CD4-positive, alpha-beta memory T cell (primary cell): ENCODE measurements around the gene HSD17B12. TPM values are rescaled to one million over a fixed set of nuclear protein-coding genes. Genes with fewer than 3 reads are reported as not detected.
"Not testable (repeated sequence)": the region's sequence is repeated elsewhere in the genome, so short reads cannot be mapped to it uniquely, and the experiment has no call there.

Source experiments
- CTCF ChIA-PET: fragments of 350-600 bp; sonication (Branson Sonifier 250); formaldehyde crosslinking; loops from one replicate; lab custom pipeline; 2021; ENCODE audit warnings: inconsistent platforms; ENCODE audit not compliant: partially characterized antibody; lab: Charles Lee
- POLR2A ChIA-PET: fragments of 350-600 bp; sonication (Branson Sonifier 250); formaldehyde crosslinking; loops from one replicate; lab custom pipeline; 2021; ENCODE audit not compliant: partially characterized antibody; lab: Charles Lee
- DNase-seq, 5 donors: peaks; one replicate each; pipeline versions ENCODE4 v3.0.0 to v3.0.0-alpha.2; 2020 to 2022; ENCODE audit warnings: mixed read lengths in 1 of 5
- H3K27ac ChIP-seq: one replicate; pipeline ENCODE4 v1.7.0; 2013; ENCODE audit warnings: low read depth, low read length
- H3K27me3 ChIP-seq: 2 replicates; pipeline ENCODE4 v1.7.0; 2013; ENCODE audit warnings: mild to moderate bottlenecking, low read length, moderate library complexity; ENCODE audit not compliant: insufficient read depth
- H3K36me3 ChIP-seq: 2 replicates; pipeline ENCODE4 v1.7.0; 2013; ENCODE audit warnings: mild to moderate bottlenecking, low read length, moderate library complexity; ENCODE audit not compliant: insufficient read depth
- H3K4me1 ChIP-seq: 2 replicates; pipeline ENCODE4 v1.7.0; 2013; ENCODE audit warnings: mild to moderate bottlenecking, low read length, moderate library complexity; ENCODE audit not compliant: insufficient read depth
- H3K4me3 ChIP-seq, 2 donors: one replicate each; pipeline ENCODE4 v1.7.0; 2013; ENCODE audit warnings: low read length in 2 of 2, mild to moderate bottlenecking in 1 of 2
- H3K9me3 ChIP-seq, 2 donors: one replicate each; pipeline ENCODE4 v1.7.0; 2013; ENCODE audit warnings: low read length in 2 of 2, control low read depth in 1 of 2; ENCODE audit not compliant: control insufficient read depth in 1 of 2
- H3K27ac Mint-ChIP-seq, 7 donors: one replicate each; pipeline ENCODE4 v1.8.0; 2020 to 2021; ENCODE audit warnings: mixed read lengths in 7 of 7, mild to moderate bottlenecking in 6 of 7, inconsistent platforms in 3 of 7, moderate library complexity in 3 of 7
- H3K27me3 Mint-ChIP-seq, 2 donors: one replicate each; pipeline ENCODE4 v1.8.0; 2020 to 2021; ENCODE audit warnings: mixed read lengths in 2 of 2
- H3K36me3 Mint-ChIP-seq, 2 donors: one replicate each; pipeline ENCODE4 v1.8.0; 2020 to 2021; ENCODE audit warnings: mixed read lengths in 2 of 2, inconsistent platforms in 1 of 2, mild to moderate bottlenecking in 1 of 2
- H3K4me1 Mint-ChIP-seq, 4 donors: one replicate each; pipeline ENCODE4 v1.8.0; 2020 to 2021; ENCODE audit warnings: mixed read lengths in 4 of 4, mild to moderate bottlenecking in 1 of 4
- H3K4me3 Mint-ChIP-seq, 8 donors: one replicate each; pipeline ENCODE4 v1.8.0; 2020 to 2021; ENCODE audit warnings: mixed read lengths in 8 of 8, mild to moderate bottlenecking in 7 of 8, moderate library complexity in 6 of 8, inconsistent platforms in 3 of 8
- H3K9me3 Mint-ChIP-seq, 8 donors: one replicate each; pipeline ENCODE4 v1.8.0; 2020 to 2021; ENCODE audit warnings: mixed read lengths in 8 of 8, mild to moderate bottlenecking in 5 of 8, inconsistent platforms in 3 of 8, moderate library complexity in 1 of 8
- intact Hi-C: fragments of 100-400 bp; cut with micrococcal nuclease; formaldehyde crosslinking; loops from one replicate; pipeline ENCODE4 v1.15.1; 2023
- polyA plus RNA-seq, 2 donors: library from polyadenylated mRNA; unstranded; fragments of 300-500 nt; fragmentation: Illumina TruSeq; gene quantifications; one replicate each; pipeline ENCODE4 v1.2.3, GENCODE V29; 2021
- total RNA-seq, 2 experiments: library from RNA; stranded (reverse); gene quantifications; one replicate each; pipeline ENCODE4 v1.2.3, GENCODE V29; 2021

Gene HSD17B12
- total and polyA plus RNA-seq, 4 experiments from 2014 or later = 14.0 to 39.0 (median 18.9) TPM

GRCh38 chr11:43756575-43756974, 76.0 kb downstream of the HSD17B12 start:
- POLR2A ChIA-PET = no interaction called here
- H3K4me1 ChIP-seq = no peaks in the 10 kb centered on the region
- CTCF ChIA-PET = no interaction called here
- H3K27me3 ChIP-seq = no peaks in the 10 kb centered on the region
- intact Hi-C loops = no loop called here
- H3K4me3 ChIP-seq = no peak overlapping the region
- Mint-ChIP-seq H3K4me1 (no peaks in the 10 kb centered on the region), H3K9me3 (peaks cover 0 to 1% (median 0%) of the 10 kb centered on the region in 8 donors), H3K36me3 (peaks cover 44 to 52% of the 10 kb centered on the region in 2 donors), H3K27ac (no peak overlapping the region), H3K4me3 (no peak overlapping the region), H3K27me3 (no peaks in the 10 kb centered on the region)
- no peak overlapping the region for H3K27ac ChIP-seq
- H3K9me3 ChIP-seq = no peaks in the 10 kb centered on the region
- no peak for DNase-seq
- no peaks in the 10 kb centered on the region for H3K36me3 ChIP-seq

- no peak overlapping the region for H3K27ac Mint-ChIP-seq
- intact Hi-C loops = no loop called here
- Histone ChIP-seq H3K4me1 (no peaks in the 10 kb centered on the region), H3K4me3 (no peak overlapping the region), H3K27me3 (no peaks in the 10 kb centered on the region), H3K36me3 (no peaks in the 10 kb centered on the region), H3K9me3 (no peaks in the 10 kb centered on the region), H3K27ac (no peak overlapping the region)
- H3K27me3 Mint-ChIP-seq = no peaks in the 10 kb centered on the region
- H3K9me3 Mint-ChIP-seq = peaks cover 0 to 8% (median 2%) of the 10 kb centered on the region in 8 donors
- H3K4me1 Mint-ChIP-seq = no peaks in the 10 kb centered on the region
- ChIA-PET POLR2A (no interaction called here), CTCF (no interaction called here)
- no peak for DNase-seq
- H3K4me3 Mint-ChIP-seq = no peak overlapping the region
- peaks cover 53 to 62% of the 10 kb centered on the region in 2 donors for H3K36me3 Mint-ChIP-seq
Observed at GRCh38 chr11:43758927-43759326, 78.4 kb downstream of the HSD17B12 start.

- H3K4me1 ChIP-seq = no peaks in the 10 kb centered on the region
- Mint-ChIP-seq H3K27ac (no peak overlapping the region), H3K4me1 (no peaks in the 10 kb centered on the region), H3K27me3 (no peaks in the 10 kb centered on the region), H3K36me3 (peaks cover 42 to 59% of the 10 kb centered on the region in 2 donors), H3K9me3 (peaks cover 2 to 24% (median 16%) of the 10 kb centered on the region in 8 donors), H3K4me3 (no peak overlapping the region)
- no peaks in the 10 kb centered on the region for H3K9me3 ChIP-seq
- CTCF ChIA-PET = no interaction called here
- H3K4me3 ChIP-seq = no peak overlapping the region
- no peaks in the 10 kb centered on the region for H3K27me3 ChIP-seq
- intact Hi-C loops = no loop called here
- DNase-seq = no peak
- no peaks in the 10 kb centered on the region for H3K36me3 ChIP-seq
- POLR2A ChIA-PET = no interaction called here
- H3K27ac ChIP-seq = no peak overlapping the region
Observed at GRCh38 chr11:43760902-43761301, 80.4 kb downstream of the HSD17B12 start.

- no peaks in the 10 kb centered on the region for H3K27me3 Mint-ChIP-seq
- H3K9me3 ChIP-seq = no peaks in the 10 kb centered on the region
- POLR2A ChIA-PET = no interaction called here
- no peaks in the 10 kb centered on the region for H3K4me1 ChIP-seq
- H3K4me1 Mint-ChIP-seq = no peaks in the 10 kb centered on the region
- H3K27me3 ChIP-seq = no peaks in the 10 kb centered on the region
- intact Hi-C loops = no loop called here
- no peak overlapping the region for H3K4me3 ChIP-seq
- H3K36me3 ChIP-seq = no peaks in the 10 kb centered on the region
- no peak overlapping the region for H3K4me3 Mint-ChIP-seq
- no peak overlapping the region for H3K27ac ChIP-seq
- CTCF ChIA-PET = no interaction called here
- no peak for DNase-seq
- peaks cover 4 to 32% (median 23%) of the 10 kb centered on the region in 8 donors for H3K9me3 Mint-ChIP-seq
- peaks cover 37 to 59% of the 10 kb centered on the region in 2 donors for H3K36me3 Mint-ChIP-seq
- no peak overlapping the region for H3K27ac Mint-ChIP-seq
Observed at GRCh38 chr11:43765194-43765593, 84.7 kb downstream of the HSD17B12 start.

- CTCF ChIA-PET = not testable (repeated sequence)
Observed at GRCh38 chr11:43768654-43769053, 88.1 kb downstream of the HSD17B12 start.

GRCh38 chr11:43770173-43770572, 89.6 kb downstream of the HSD17B12 start:
- no peak for DNase-seq
- Mint-ChIP-seq H3K27me3 (no peaks in the 10 kb centered on the region), H3K36me3 (peaks cover 30 to 51% of the 10 kb centered on the region in 2 donors), H3K4me3 (no peak overlapping the region), H3K27ac (no peak overlapping the region), H3K9me3 (peaks cover 2 to 27% (median 16%) of the 10 kb centered on the region in 8 donors), H3K4me1 (no peaks in the 10 kb centered on the region)
- CTCF ChIA-PET = no interaction called here
- Histone ChIP-seq H3K4me1 (no peaks in the 10 kb centered on the region), H3K4me3 (no peak overlapping the region), H3K27me3 (no peaks in the 10 kb centered on the region), H3K9me3 (no peaks in the 10 kb centered on the region), H3K36me3 (no peaks in the 10 kb centered on the region), H3K27ac (no peak overlapping the region)
- POLR2A ChIA-PET = no interaction called here
- intact Hi-C loops = no loop called here

More at GRCh38 chr11:43768654-43769053, 88.1 kb downstream of the HSD17B12 start:
- H3K27ac Mint-ChIP-seq, POLR2A ChIA-PET, H3K9me3 ChIP-seq, H3K4me1 Mint-ChIP-seq, H3K36me3 ChIP-seq, intact Hi-C loops, H3K27ac ChIP-seq, H3K4me1 ChIP-seq, H3K4me3 Mint-ChIP-seq, DNase-seq, H3K4me3 ChIP-seq, H3K27me3 Mint-ChIP-seq, H3K27me3 ChIP-seq: not testable (repeated sequence)
- peaks cover 2 to 34% (median 20%) of the 10 kb centered on the region in 8 donors for H3K9me3 Mint-ChIP-seq
- H3K36me3 Mint-ChIP-seq = peaks cover 27 to 51% of the 10 kb centered on the region in 2 donors

- no peaks in the 10 kb centered on the region for H3K27me3 Mint-ChIP-seq
- Histone ChIP-seq H3K36me3 (no peaks in the 10 kb centered on the region), H3K27me3 (no peaks in the 10 kb centered on the region), H3K27ac (no peak overlapping the region), H3K4me3 (no peak overlapping the region), H3K4me1 (no peaks in the 10 kb centered on the region), H3K9me3 (no peaks in the 10 kb centered on the region)
- intact Hi-C loops = no loop called here
- H3K4me1 Mint-ChIP-seq = no peaks in the 10 kb centered on the region
- no peak for DNase-seq
- no peak overlapping the region for H3K27ac Mint-ChIP-seq
- ChIA-PET POLR2A (no interaction called here), CTCF (no interaction called here)
- no peak overlapping the region for H3K4me3 Mint-ChIP-seq
- H3K36me3 Mint-ChIP-seq = peaks cover 28 to 40% of the 10 kb centered on the region in 2 donors
- peaks cover 0 to 16% (median 7%) of the 10 kb centered on the region in 8 donors for H3K9me3 Mint-ChIP-seq
Observed at GRCh38 chr11:43772733-43773132, 92.2 kb downstream of the HSD17B12 start.

GRCh38 chr11:43774786-43775185, 94.2 kb downstream of the HSD17B12 start:
- H3K27ac ChIP-seq = no peak overlapping the region
- CTCF ChIA-PET = no interaction called here
- Mint-ChIP-seq H3K4me3 (no peak overlapping the region), H3K27ac (no peak overlapping the region), H3K9me3 (peaks cover 0 to 25% (median 11%) of the 10 kb centered on the region in 8 donors), H3K4me1 (no peaks in the 10 kb centered on the region), H3K36me3 (peaks cover 30 to 38% of the 10 kb centered on the region in 2 donors), H3K27me3 (no peaks in the 10 kb centered on the region)
- H3K9me3 ChIP-seq = no peaks in the 10 kb centered on the region
- H3K4me1 ChIP-seq = no peaks in the 10 kb centered on the region
- intact Hi-C loops = no loop called here
- no peaks in the 10 kb centered on the region for H3K36me3 ChIP-seq
- POLR2A ChIA-PET = no interaction called here
- no peak for DNase-seq
- no peaks in the 10 kb centered on the region for H3K27me3 ChIP-seq
- H3K4me3 ChIP-seq = no peak overlapping the region
